Transverse colon (tissue), 4 donors: ENCODE data around the gene RAPGEF5. TPM values are rescaled to one million over a fixed set of nuclear protein-coding genes. Genes with fewer than 3 reads are reported as not detected.

Experiments
- DNase-seq: peaks from one replicate; pipeline ENCODE4 v3.0.0-alpha.2; 2019
- H3K27ac ChIP-seq, 4 donors: fragments of 200-600 bp; sonication (generic); 2 replicates each; pipeline ENCODE4 v1.5.1; 2016 to 2018; ENCODE audit warnings: inconsistent platforms in 4 of 4
- H3K27me3 ChIP-seq: fragments of 200-600 bp; sonication (generic); 2 replicates; pipeline ENCODE4 v1.5.1; 2017; ENCODE audit warnings: inconsistent platforms
- H3K36me3 ChIP-seq, 4 donors: fragments of 200-600 bp; sonication (generic); 2 replicates each; pipeline ENCODE4 v1.5.1; 2017 to 2019; ENCODE audit warnings: inconsistent platforms in 4 of 4
- H3K4me1 ChIP-seq, 4 donors: fragments of 200-600 bp; sonication (generic); 2 replicates each; pipeline ENCODE4 v1.5.1; 2017 to 2020; ENCODE audit warnings: inconsistent platforms in 4 of 4
- H3K4me3 ChIP-seq, 4 donors: fragments of 200-600 bp; sonication (generic); 1 replicate in 1 of 4; 2 replicates in 3 of 4; pipeline versions ENCODE4 v1.5.1 to v1.6.1; 2017 to 2019; ENCODE audit warnings: inconsistent platforms in 4 of 4
- H3K9me3 ChIP-seq, 2 donors: fragments of 200-600 bp; sonication (generic); 2 replicates each; pipeline ENCODE4 v1.5.1; 2017 to 2019; ENCODE audit warnings: inconsistent platforms in 2 of 2
- EP300 ChIP-seq: sonication (generic); formaldehyde crosslinking; IDR thresholded peaks from one replicate; pipeline ENCODE4 v1.6.1; 2017; ENCODE audit warnings: antibody characterized with exemption, low read depth
- POLR2A ChIP-seq: fragments of 450-650 bp; IDR thresholded peaks from one replicate; pipeline ENCODE4 v1.6.1; 2016; ENCODE audit warnings: antibody characterized with exemption, mild to moderate bottlenecking, moderate library complexity
- POLR2AphosphoS5 ChIP-seq, 3 donors: sonication (generic); formaldehyde crosslinking; IDR thresholded peaks; one replicate each; pipeline ENCODE4 v1.6.1; 2016; ENCODE audit warnings: antibody characterized with exemption in 3 of 3
- WGBS, 2 donors: methylation state at CpG; one replicate each; pipeline ENCODE4 v1.1.5; 2018; ENCODE audit warnings: low coverage in 1 of 2; 5-methylcytosine and 5-hydroxymethylcytosine counted together
- in situ Hi-C, 4 donors: fragments of 200-750 bp; cut with MboI; loops; one replicate each; pipeline versions ENCODE4 v1.15.0 to v1.15.1; 2017; ENCODE audit warnings: low sequenced_read_pairs in 3 of 4, low pct_ligation_motif_present in 1 of 4, low pct_unique_long_range_greater_than_20kb in 1 of 4
- intact Hi-C: fragments of 100-400 bp; cut with DNase I; formaldehyde crosslinking; loops from one replicate; pipeline ENCODE4 v1.15.1; 2023; ENCODE audit warnings: low total_unique reads
- total RNA-seq, 4 donors: library from RNA; depleted of rRNA; stranded (reverse); fragments of >200 nt; gene quantifications; one replicate each; pipeline ENCODE4 v1.1.0, GENCODE V29; 2016
- TF ChIP-seq, protein P1 (sequence below), 5 experiments: fragments of 200-600 bp in 3 of 5; fragments of 450-650 bp in 2 of 5; sonication (generic) in 3 of 5; IDR thresholded peaks; 1 replicate in 2 of 5; 2 replicates in 3 of 5; pipeline ENCODE4 v1.5.1; 2016 to 2017; ENCODE audit warnings: antibody characterized with exemption in 5 of 5, inconsistent platforms in 3 of 5, mild to moderate bottlenecking in 2 of 5, moderate library complexity in 1 of 5

The RAPGEF5 gene
- total RNA-seq, 4 donors from 2014 or later = 82.3 to 112 (median 100) TPM

DNA sequence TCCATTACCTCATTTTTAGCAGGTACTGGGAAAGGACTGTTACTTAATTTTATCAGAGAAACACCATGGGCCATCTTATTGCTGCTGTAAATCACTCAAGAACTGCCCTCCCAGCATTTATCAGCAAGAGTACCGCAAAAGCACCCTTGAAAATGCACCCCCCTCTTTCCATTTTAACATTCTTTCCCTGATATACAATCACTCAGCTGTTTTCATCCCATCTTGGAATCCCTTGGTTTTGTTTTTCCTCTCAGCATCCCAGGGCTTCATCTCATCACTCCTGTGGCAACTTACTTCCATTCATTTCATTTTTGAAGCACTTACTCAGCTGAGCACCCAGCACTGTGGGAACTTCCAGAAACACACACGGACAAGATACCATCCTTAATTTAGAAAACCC is 36.5 kb downstream of the RAPGEF5 start:
- in situ Hi-C loops = no loop called here
- no peak overlapping the region for H3K4me3 ChIP-seq
- TF ChIP-seq POLR2A = no peak
- TF ChIP-seq POLR2AphosphoS5 (IDR thresholded peaks at IDR 0.05) = no peak
- no peak for TF ChIP-seq EP300
- TF ChIP-seq, protein P1, sequence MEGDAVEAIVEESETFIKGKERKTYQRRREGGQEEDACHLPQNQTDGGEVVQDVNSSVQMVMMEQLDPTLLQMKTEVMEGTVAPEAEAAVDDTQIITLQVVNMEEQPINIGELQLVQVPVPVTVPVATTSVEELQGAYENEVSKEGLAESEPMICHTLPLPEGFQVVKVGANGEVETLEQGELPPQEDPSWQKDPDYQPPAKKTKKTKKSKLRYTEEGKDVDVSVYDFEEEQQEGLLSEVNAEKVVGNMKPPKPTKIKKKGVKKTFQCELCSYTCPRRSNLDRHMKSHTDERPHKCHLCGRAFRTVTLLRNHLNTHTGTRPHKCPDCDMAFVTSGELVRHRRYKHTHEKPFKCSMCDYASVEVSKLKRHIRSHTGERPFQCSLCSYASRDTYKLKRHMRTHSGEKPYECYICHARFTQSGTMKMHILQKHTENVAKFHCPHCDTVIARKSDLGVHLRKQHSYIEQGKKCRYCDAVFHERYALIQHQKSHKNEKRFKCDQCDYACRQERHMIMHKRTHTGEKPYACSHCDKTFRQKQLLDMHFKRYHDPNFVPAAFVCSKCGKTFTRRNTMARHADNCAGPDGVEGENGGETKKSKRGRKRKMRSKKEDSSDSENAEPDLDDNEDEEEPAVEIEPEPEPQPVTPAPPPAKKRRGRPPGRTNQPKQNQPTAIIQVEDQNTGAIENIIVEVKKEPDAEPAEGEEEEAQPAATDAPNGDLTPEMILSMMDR (IDR thresholded peaks at IDR 0.05) = no peak
- intact Hi-C loops = no loop called here
- H3K27me3 ChIP-seq = no peaks in the 10 kb centered on the region
- H3K9me3 ChIP-seq = no peaks in the 10 kb centered on the region
- no peaks in the 10 kb centered on the region for H3K36me3 ChIP-seq
- 65 to 83% methylated on average over 1 to 2 of the region's 2 CpGs for WGBS, 2 donors
- no peak overlapping the region for H3K27ac ChIP-seq
- DNase-seq = no peak
- H3K4me1 ChIP-seq = peaks cover 0 to 24% (median 6%) of the 10 kb centered on the region in 4 donors

- intact Hi-C loops = no loop called here
- 57 to 64% methylated on average over 5 to 7 of the region's 7 CpGs for WGBS, 2 donors
- Histone ChIP-seq H3K9me3 (no peaks in the 10 kb centered on the region), H3K27ac (no peak overlapping the region), H3K4me3 (no peak overlapping the region), H3K4me1 (peaks cover 0 to 17% (median 4%) of the 10 kb centered on the region in 4 donors), H3K27me3 (no peaks in the 10 kb centered on the region), H3K36me3 (no peaks in the 10 kb centered on the region)
- in situ Hi-C loops = no loop called here
- TF ChIP-seq, protein P1 (IDR thresholded peaks at IDR 0.05) = no peak
- no peak for TF ChIP-seq POLR2AphosphoS5 (IDR thresholded peaks at IDR 0.05)
- no peak for TF ChIP-seq POLR2A
- TF ChIP-seq EP300 = no peak
- no peak for DNase-seq
These were observed 37.2 kb downstream of the RAPGEF5 start for GRCh38 chr7:22319424-22320403.

DNA sequence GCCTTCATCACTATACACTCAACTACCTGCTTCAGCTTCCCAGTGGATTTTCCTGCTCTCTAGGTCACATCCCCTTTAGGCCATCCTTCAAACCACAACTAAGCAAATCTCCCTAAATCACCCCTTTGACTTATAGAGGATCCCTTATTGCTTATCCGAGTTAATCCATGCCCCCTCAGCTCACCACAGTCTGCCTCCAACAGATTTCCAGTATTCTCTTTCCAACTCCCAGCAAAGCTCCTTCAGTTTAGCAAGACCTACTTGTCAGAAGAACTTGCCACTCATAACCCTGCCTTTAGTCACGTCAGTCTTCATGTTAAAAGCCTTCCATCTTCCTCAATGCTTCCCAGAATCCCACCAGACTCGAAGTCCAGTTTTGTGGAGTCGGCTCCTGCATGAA is 38.6 kb downstream of the RAPGEF5 start:
- no peaks in the 10 kb centered on the region for H3K36me3 ChIP-seq
- H3K9me3 ChIP-seq = no peaks in the 10 kb centered on the region
- H3K27ac ChIP-seq = no peak overlapping the region
- DNase-seq = no peak
- in situ Hi-C loops (no loop called here), intact Hi-C loops (no loop called here)
- no peaks in the 10 kb centered on the region for H3K27me3 ChIP-seq
- TF ChIP-seq POLR2A (no peak), POLR2AphosphoS5 (IDR thresholded peaks at IDR 0.05) (no peak), EP300 (no peak)
- TF ChIP-seq, protein P1 (IDR thresholded peaks at IDR 0.05) = no peak
- H3K4me3 ChIP-seq = no peak overlapping the region
- 87 to 88% methylated on average over 1 to 4 of the region's 4 CpGs for WGBS, 2 donors
- peaks cover 0 to 5% (median 2%) of the 10 kb centered on the region in 4 donors for H3K4me1 ChIP-seq

GRCh38 chr7:22317632-22318031 is 39.3 kb downstream of the RAPGEF5 start:
- H3K9me3 ChIP-seq = no peaks in the 10 kb centered on the region
- H3K27ac ChIP-seq = no peak overlapping the region
- no peaks in the 10 kb centered on the region for H3K36me3 ChIP-seq
- H3K4me1 ChIP-seq = no peaks in the 10 kb centered on the region
- no peak overlapping the region for H3K4me3 ChIP-seq
- DNase-seq = no peak
- 89 to 93% methylated on average over 4 of the region's 4 CpGs for WGBS, 2 donors
- no peaks in the 10 kb centered on the region for H3K27me3 ChIP-seq
- in situ Hi-C loops = no loop called here
- intact Hi-C loops = no loop called here
- TF ChIP-seq EP300 = no peak
- TF ChIP-seq POLR2A = no peak
- TF ChIP-seq, protein P1 (IDR thresholded peaks at IDR 0.05) = no peak
- TF ChIP-seq POLR2AphosphoS5 (IDR thresholded peaks at IDR 0.05) = no peak
